H1 (cell line): ENCODE results near the gene NFIA. TPM values are rescaled to one million over a fixed set of nuclear protein-coding genes. Genes with fewer than 3 reads are reported as not detected.

Experiments used
- CTCF ChIA-PET: fragments of 300-600 bp; sonication (Branson Sonifier 250); formaldehyde crosslinking; loops from one replicate; lab custom pipeline; 2021; ENCODE audit not compliant: partially characterized antibody; lab: Charles Lee
- POLR2A ChIA-PET: fragments of 300-600 bp; sonication (Branson Sonifier 250); formaldehyde crosslinking; loops from one replicate; lab custom pipeline; 2021; ENCODE audit warnings: inconsistent platforms; ENCODE audit not compliant: partially characterized antibody; lab: Charles Lee
- DNase-seq, 2 experiments: peaks; one replicate each; pipeline versions ENCODE4 v3.0.0 to v3.0.0-alpha.2; 2010 to 2022; ENCODE audit warnings: low spot score in 2 of 2, low read depth in 1 of 2, mixed read lengths in 1 of 2
- FAIRE-seq: peaks from 2 replicates; lab custom pipeline; 2011; peaks lifted over from hg19 to GRCh38; lab: Jason Lieb, UNC
- H2AFZ ChIP-seq: 2 replicates; pipeline ENCODE4 v1.8.1; 2012; ENCODE audit warnings: low read length, inconsistent platforms
- H2AK5ac ChIP-seq: 2 replicates; pipeline ENCODE4 v1.6.1; 2013; ENCODE audit warnings: low read depth, low read length
- H2BK120ac ChIP-seq: replicated peaks from 2 replicates; pipeline ENCODE3; 2013; ENCODE audit warnings: low read depth, low read length, inconsistent platforms
- H2BK12ac ChIP-seq: 2 replicates; pipeline ENCODE4 v1.6.1; 2013; ENCODE audit warnings: low read depth, low read length
- H2BK15ac ChIP-seq: 2 replicates; pipeline ENCODE4 v1.6.1; 2013; ENCODE audit warnings: low read length
- H2BK20ac ChIP-seq: 2 replicates; pipeline ENCODE4 v1.6.1; 2013; ENCODE audit warnings: low read length
- H2BK5ac ChIP-seq: 2 replicates; pipeline ENCODE4 v1.6.1; 2013; ENCODE audit warnings: low read depth, low read length
- H3K14ac ChIP-seq: 2 replicates; pipeline ENCODE4 v1.6.1; 2013; ENCODE audit warnings: inconsistent platforms; ENCODE audit not compliant: insufficient read length
- H3K18ac ChIP-seq: 2 replicates; pipeline ENCODE4 v1.6.1; 2013; ENCODE audit warnings: low read length; ENCODE audit errors: extremely low read depth
- H3K23ac ChIP-seq: 2 replicates; pipeline ENCODE4 v1.6.1; 2013; ENCODE audit warnings: inconsistent platforms; ENCODE audit not compliant: insufficient read length
- H3K23me2 ChIP-seq: 2 replicates; pipeline ENCODE4 v1.6.1; 2013; ENCODE audit warnings: low read depth, low read length
- H3K27ac ChIP-seq: 2 replicates; pipeline ENCODE4 v1.6.1; 2011; ENCODE audit warnings: low read depth, low read length, inconsistent platforms
- H3K27me3 ChIP-seq, 4 experiments: replicated peaks in 1 of 4; 1 replicate in 1 of 4; 2 replicates in 3 of 4; pipeline versions ENCODE4 v1.6.1 to v1.8.1; 2011 to 2013; ENCODE audit warnings: low read length in 3 of 4, mild to moderate bottlenecking in 3 of 4, inconsistent platforms in 2 of 4, mixed read lengths in 2 of 4, moderate library complexity in 1 of 4; ENCODE audit not compliant: control insufficient read depth in 3 of 4, insufficient read depth in 3 of 4; ENCODE audit errors: extremely low read depth in 1 of 4
- H3K36me3 ChIP-seq, 4 experiments: 2 replicates each; pipeline versions ENCODE4 v1.6.1 to v1.8.1; 2011 to 2013; ENCODE audit warnings: mild to moderate bottlenecking in 4 of 4, low read length in 3 of 4, moderate library complexity in 2 of 4, control low read depth in 1 of 4, inconsistent platforms in 1 of 4; ENCODE audit not compliant: insufficient read depth in 4 of 4, control insufficient read depth in 2 of 4
- H3K4ac ChIP-seq: replicated peaks from 2 replicates; pipeline ENCODE3; 2013; ENCODE audit warnings: low read length, low read depth, mixed read lengths, inconsistent platforms; ENCODE audit not compliant: insufficient read length
- H3K4me1 ChIP-seq, 4 experiments: replicated peaks in 1 of 4; 1 replicate in 1 of 4; 2 replicates in 3 of 4; pipeline versions ENCODE4 v1.6.1 to v1.8.1; 2011 to 2013; ENCODE audit warnings: low read length in 3 of 4, inconsistent platforms in 2 of 4, mixed read lengths in 1 of 4; ENCODE audit not compliant: insufficient read depth in 4 of 4, control insufficient read depth in 3 of 4
- H3K4me2 ChIP-seq, 2 experiments: 2 replicates each; pipeline versions ENCODE4 v1.6.1 to v1.8.1; 2011 to 2013; ENCODE audit warnings: low read depth in 2 of 2, low read length in 2 of 2, control low read depth in 1 of 2, inconsistent platforms in 1 of 2, mild to moderate bottlenecking in 1 of 2; ENCODE audit not compliant: insufficient read depth in 1 of 2
- H3K4me3 ChIP-seq, 4 experiments: fragments of 200-600, 300-600 bp in 1 of 4; sonication (generic), shearing (Covaris generic), sonication (Bioruptor Twin) in 1 of 4; 2 replicates each; pipeline versions ENCODE4 v1.5.1 to v1.8.1; 2011 to 2016; ENCODE audit warnings: low read length in 4 of 4, low read depth in 3 of 4, control low read depth in 2 of 4, inconsistent platforms in 2 of 4, mild to moderate bottlenecking in 2 of 4, mixed read lengths in 1 of 4, moderate library complexity in 1 of 4; ENCODE audit not compliant: insufficient read depth in 2 of 4; ENCODE audit errors: extremely low read depth in 1 of 4
- H3K56ac ChIP-seq: replicated peaks from 2 replicates; pipeline ENCODE3; 2013; ENCODE audit warnings: low read depth, mild to moderate bottlenecking, mixed read lengths, low read length, inconsistent platforms; ENCODE audit not compliant: insufficient read length
- H3K79me1 ChIP-seq: 2 replicates; pipeline ENCODE4 v1.6.1; 2013; ENCODE audit warnings: low read depth, low read length, control low read depth
- H3K79me2 ChIP-seq, 2 experiments: 2 replicates each; pipeline versions ENCODE4 v1.6.1 to v1.8.1; 2012 to 2013; ENCODE audit warnings: low read length in 2 of 2, mild to moderate bottlenecking in 2 of 2, inconsistent platforms in 1 of 2; ENCODE audit not compliant: insufficient read depth in 2 of 2, control insufficient read depth in 1 of 2
- H3K9ac ChIP-seq, 4 experiments: replicated peaks in 1 of 4; 1 replicate in 1 of 4; 2 replicates in 3 of 4; pipeline versions ENCODE4 v1.6.1 to v1.8.1; 2011 to 2013; ENCODE audit warnings: low read depth in 3 of 4, low read length in 3 of 4, control low read depth in 2 of 4, mild to moderate bottlenecking in 2 of 4, moderate library complexity in 2 of 4, inconsistent platforms in 1 of 4; ENCODE audit errors: extremely low read depth in 1 of 4
- H3K9me3 ChIP-seq, 2 experiments: 2 replicates each; pipeline versions ENCODE4 v1.6.1 to v1.8.1; 2012 to 2013; ENCODE audit warnings: mild to moderate bottlenecking in 2 of 2, moderate library complexity in 2 of 2, control low read depth in 1 of 2, inconsistent platforms in 1 of 2, low read depth in 1 of 2, low read length in 1 of 2, mixed read lengths in 1 of 2; ENCODE audit not compliant: insufficient read depth in 2 of 2
- H4K20me1 ChIP-seq, 2 experiments: replicated peaks in 1 of 2; 2 replicates each; pipeline versions ENCODE3 to v1.8.1; 2011 to 2013; ENCODE audit warnings: inconsistent platforms in 2 of 2, low read length in 2 of 2, mild to moderate bottlenecking in 1 of 2; ENCODE audit not compliant: insufficient read depth in 2 of 2, control insufficient read depth in 1 of 2
- H4K5ac ChIP-seq: 2 replicates; pipeline ENCODE4 v1.6.1; 2013; ENCODE audit warnings: low read length, low read depth, mixed read lengths, inconsistent platforms; ENCODE audit not compliant: insufficient read length
- H4K8ac ChIP-seq: 2 replicates; pipeline ENCODE4 v1.8.0; 2013; ENCODE audit warnings: mild to moderate bottlenecking, moderate library complexity, low read length, inconsistent platforms; ENCODE audit not compliant: insufficient read depth; ENCODE audit errors: extremely low read depth
- H4K91ac ChIP-seq: replicated peaks from 2 replicates; pipeline ENCODE3; 2013; ENCODE audit warnings: low read length, mixed read lengths, inconsistent platforms; ENCODE audit not compliant: insufficient read length
- MAFK ChIP-seq: IDR thresholded peaks from 2 replicates; pipeline ENCODE4 v1.6.1; 2012; ENCODE audit warnings: low read depth, mild to moderate bottlenecking, improper control_type of control experiment, low read length
- RFX5 ChIP-seq: IDR thresholded peaks from 2 replicates; pipeline ENCODE4 v1.6.1; 2011; ENCODE audit warnings: low read depth, low read length, improper control_type of control experiment, borderline replicate concordance
- WGBS, 2 experiments: shearing (Covaris generic) in 1 of 2; methylation state at CpG; one replicate each; pipeline versions ENCODE4 v1.1.6 to v1.1.7; 2013 to 2015; ENCODE audit warnings: low lambda C conversion rate in 2 of 2, mixed read lengths in 2 of 2, inconsistent platforms in 1 of 2, low coverage in 1 of 2, missing lambda C conversion rate in 1 of 2; ENCODE audit not compliant: insufficient replicate concordance in 2 of 2, insufficient coverage in 1 of 2, insufficient read length in 1 of 2; ENCODE audit errors: extremely low coverage in 1 of 2, missing lambda C conversion rate in 1 of 2; 5-methylcytosine and 5-hydroxymethylcytosine counted together
- polyA plus RNA-seq, 7 experiments: library from polyadenylated mRNA; depleted of rRNA in 3 of 7; stranded (reverse) in 5 of 7; unstranded in 2 of 7; fragments of >200 nt in 5 of 7; fragments of 200-250 nt in 2 of 7; gene quantifications; 1 replicate in 5 of 7; 2 replicates in 1 of 7; 4 replicates in 1 of 7; pipeline versions ENCODE4 v1.2.1 to v1.2.3, GENCODE V29; 2011 to 2013; ENCODE audit warnings: missing spikeins in 2 of 7, mixed read lengths in 2 of 7
- total RNA-seq: library from RNA; stranded (reverse); fragmentation: NEBNext Ultra II Directional; extraction: Animal tissue kit (Norgen Biotek cat#: 25700); gene quantifications from 2 replicates; pipeline ENCODE4 v1.2.1, GENCODE V29; 2021

The NFIA gene
- total and polyA plus RNA-seq, 2 of the 8 experiments (the other 6 are each of a cell fraction or from before 2014, with no cell fraction given) = 1.8 to 2.3 TPM

DNA sequence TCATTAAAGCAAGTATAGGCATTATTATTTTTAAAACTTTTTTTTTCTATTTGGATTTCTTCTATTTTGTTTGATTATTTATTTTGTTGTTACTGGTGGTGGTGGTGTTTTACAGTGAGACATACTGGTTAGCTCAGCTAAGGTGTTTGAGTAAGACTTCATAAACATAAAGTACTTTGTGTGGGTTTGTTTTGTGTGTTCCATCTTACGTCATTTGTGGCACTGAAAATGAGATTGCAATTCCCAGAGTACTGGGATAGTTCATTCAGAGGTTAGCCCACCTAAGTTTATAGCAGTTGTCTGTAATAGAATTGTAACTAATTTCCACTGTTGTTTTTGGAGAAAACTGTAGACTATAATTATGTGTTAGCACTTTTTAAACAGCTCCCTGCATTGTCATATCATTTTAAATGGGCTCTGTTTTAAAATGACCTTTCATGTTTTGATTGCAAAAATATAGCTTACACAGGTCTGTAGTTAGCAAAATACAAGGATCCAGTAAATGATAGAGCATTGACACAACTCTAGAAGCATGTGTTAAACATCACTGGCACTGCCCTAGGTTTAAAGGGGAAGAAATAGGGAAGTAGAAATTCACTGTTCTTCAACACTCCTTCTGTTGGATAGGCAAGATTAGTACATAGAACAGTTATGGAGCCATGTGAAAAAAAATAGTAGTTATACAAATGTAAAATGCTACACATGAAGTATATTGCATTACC lies 171.7 kb downstream of the NFIA start:
- H2AK5ac ChIP-seq = no peak overlapping the region
- no peak overlapping the region for H2BK20ac ChIP-seq
- no peaks in the 10 kb centered on the region for H3K79me2 ChIP-seq
- no peaks in the 10 kb centered on the region for H3K36me3 ChIP-seq
- no peak overlapping the region for H2BK120ac ChIP-seq
- H3K18ac ChIP-seq = no peak overlapping the region
- WGBS, 2 experiments = 95% methylated on average over 1 of the region's 1 CpG; no CpG with 5 or more reads in 1 of the 2 experiments
- no peaks in the 10 kb centered on the region for H3K23me2 ChIP-seq
- H4K91ac ChIP-seq = no peak overlapping the region
- no peak overlapping the region for H3K4me2 ChIP-seq
- no peak overlapping the region for H3K27ac ChIP-seq
- no peak overlapping the region for H3K56ac ChIP-seq
- no peak overlapping the region for H2AFZ ChIP-seq
- H3K4me3 ChIP-seq = no peak overlapping the region
- no peak overlapping the region for H2BK15ac ChIP-seq
- POLR2A ChIA-PET = no interaction called here
- H4K20me1 ChIP-seq = no peaks in the 10 kb centered on the region
- no peak overlapping the region for H2BK5ac ChIP-seq
- H3K27me3 ChIP-seq = no peaks in the 10 kb centered on the region
- FAIRE-seq = no peak
- peaks cover 0 to 7% (median 3%) of the 10 kb centered on the region in 4 experiments; a peak in 4 of 7 replicates for H3K4me1 ChIP-seq
- CTCF ChIA-PET = interaction anchor here (0.6 to 3.8 kb wide), 4 partner anchors 9 to 53 kb away, joined by 3 to 12 read pairs (median 3); no protein-coding TSS in a partner anchor
- H4K5ac ChIP-seq = no peak overlapping the region
- H3K9ac ChIP-seq = no peak overlapping the region
- H2BK12ac ChIP-seq = no peak overlapping the region
- H3K14ac ChIP-seq = no peak overlapping the region
- H3K4ac ChIP-seq = no peak overlapping the region
- H3K9me3 ChIP-seq = no peaks in the 10 kb centered on the region
- no peak overlapping the region for H3K23ac ChIP-seq
- no peaks in the 10 kb centered on the region for H3K79me1 ChIP-seq
- no peak for DNase-seq
- TF ChIP-seq RFX5 (no peak), MAFK (no peak)
- no peak overlapping the region for H4K8ac ChIP-seq
